Esophagus muscularis mucosa (tissue), 4 donors: ENCODE data around the gene P2RY8.
"Not testable (repeated sequence)": the region's sequence is repeated elsewhere in the genome, so short reads cannot be mapped to it uniquely, and the experiment has no call there.

Source experiments
- CTCF ChIP-seq, 3 experiments: fragments of 200-600 bp in 2 of 3; fragments of 450-650 bp in 1 of 3; sonication (generic) in 2 of 3; IDR thresholded peaks; one replicate each; pipeline ENCODE4 v1.5.1; 2017 to 2019; ENCODE audit warnings: antibody characterized with exemption in 3 of 3, mild to moderate bottlenecking in 2 of 3, moderate library complexity in 1 of 3
- EP300 ChIP-seq: sonication (generic); formaldehyde crosslinking; IDR thresholded peaks from one replicate; pipeline ENCODE4 v1.6.1; 2017; ENCODE audit warnings: antibody characterized with exemption
- POLR2A ChIP-seq: fragments of 450-650 bp; IDR thresholded peaks from one replicate; pipeline ENCODE4 v1.6.1; 2017; ENCODE audit warnings: antibody characterized with exemption, moderate library complexity, mild to moderate bottlenecking, low read depth
- POLR2AphosphoS5 ChIP-seq, 2 donors: sonication (generic); formaldehyde crosslinking; IDR thresholded peaks; one replicate each; pipeline ENCODE4 v1.6.1; 2017; ENCODE audit warnings: antibody characterized with exemption in 2 of 2

DNA sequence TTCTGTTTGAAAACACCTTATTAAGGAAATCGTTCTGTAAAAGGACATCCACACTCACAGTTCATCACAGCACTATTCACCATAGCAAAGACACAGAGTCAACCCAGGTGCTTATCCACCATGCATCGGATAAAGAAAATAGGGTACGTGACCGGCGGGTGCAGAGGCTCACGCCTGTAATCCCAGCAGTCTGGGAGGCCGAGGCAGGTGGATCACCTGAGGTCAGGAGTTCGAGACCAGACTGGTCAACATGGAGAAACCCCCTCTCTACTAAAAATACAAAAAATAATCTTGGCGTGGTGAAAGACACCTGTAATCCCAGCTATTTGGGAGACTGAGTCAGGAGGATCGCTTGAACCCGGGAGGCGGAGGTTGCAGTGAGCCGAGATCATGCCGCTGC, 2.2 kb upstream of the P2RY8 start:
- TF ChIP-seq CTCF (IDR thresholded peaks at IDR 0.05); POLR2AphosphoS5 (IDR thresholded peaks at IDR 0.05); POLR2A; EP300: not testable (repeated sequence)
